IMR-90 (cell line): ENCODE data around the gene TOM1L1. TPM values are rescaled to one million over a fixed set of nuclear protein-coding genes. Genes with fewer than 3 reads are reported as not detected.

Experiments used
- ATAC-seq: fragments of 200-7000 bp; cut with Tn5 transposase; 2 replicates; pipeline ENCODE4 v1.9.1; 2020; ENCODE audit warnings: low read depth, mild to moderate bottlenecking, moderate library complexity
- BruUV-seq: library from RNA; stranded (reverse); fragments of 400-500 nt; replicated peaks from 2 replicates; lab custom pipeline; 2021; lab: Mats Ljungman, UMichigan
- CTCF ChIA-PET: fragments of 300-600 bp; formaldehyde crosslinking; extraction: SDS; loops from one replicate; lab custom pipeline; 2021; ENCODE audit warnings: antibody characterized with exemption; lab: Yijun Ruan, JAX
- POLR2A ChIA-PET: fragments of 300-600 bp; sonication (Branson Sonifier 250); formaldehyde crosslinking; loops from one replicate; lab custom pipeline; 2022; ENCODE audit warnings: antibody characterized with exemption; ENCODE audit not compliant: unreplicated experiment; lab: Charles Lee
- DNase-seq: peaks from one replicate; pipeline ENCODE4 v3.0.0; 2013
- H2AFZ ChIP-seq: replicated peaks from 2 replicates; pipeline ENCODE3; 2013; ENCODE audit warnings: low read length, mild to moderate bottlenecking; ENCODE audit not compliant: poor library complexity
- H2AK5ac ChIP-seq: 2 replicates; pipeline ENCODE4 v1.6.1; 2013; ENCODE audit warnings: low read depth, low read length, inconsistent platforms
- H2AK9ac ChIP-seq: replicated peaks from 2 replicates; pipeline ENCODE3; 2013; ENCODE audit warnings: mild to moderate bottlenecking, low read depth, low read length, moderate library complexity; ENCODE audit not compliant: poor library complexity
- H2BK120ac ChIP-seq: 2 replicates; pipeline ENCODE4 v1.6.1; 2013; ENCODE audit warnings: low read depth, low read length, inconsistent platforms
- H2BK15ac ChIP-seq: 3 replicates; pipeline ENCODE4 v1.6.1; 2013; ENCODE audit warnings: low read depth, low read length, inconsistent platforms
- H2BK20ac ChIP-seq: 2 replicates; pipeline ENCODE4 v1.6.1; 2013; ENCODE audit warnings: low read depth, mild to moderate bottlenecking, inconsistent platforms, low read length, moderate library complexity
- H2BK5ac ChIP-seq: 2 replicates; pipeline ENCODE4 v1.6.1; 2013; ENCODE audit warnings: mild to moderate bottlenecking, low read depth, low read length, inconsistent platforms; ENCODE audit not compliant: poor library complexity, severe bottlenecking
- H3K14ac ChIP-seq: replicated peaks from 2 replicates; pipeline ENCODE4 v1.6.1; 2013; ENCODE audit warnings: low read depth, low read length, inconsistent platforms
- H3K18ac ChIP-seq: 2 replicates; pipeline ENCODE4 v1.6.1; 2013; ENCODE audit warnings: low read depth, low read length, control low read depth
- H3K23ac ChIP-seq: 2 replicates; pipeline ENCODE4 v1.6.1; 2013; ENCODE audit warnings: low read depth, low read length, inconsistent platforms
- H3K27ac ChIP-seq: 2 replicates; pipeline ENCODE4 v1.5.1; 2013; ENCODE audit warnings: mild to moderate bottlenecking, control low read depth, low read length; ENCODE audit not compliant: insufficient read depth
- H3K27me3 ChIP-seq: 2 replicates; pipeline ENCODE4 v1.6.1; 2013; ENCODE audit warnings: low read length; ENCODE audit not compliant: control insufficient read depth, insufficient read depth
- H3K36me3 ChIP-seq: 2 replicates; pipeline ENCODE4 v1.6.1; 2013; ENCODE audit warnings: low read length, mixed read lengths; ENCODE audit not compliant: control insufficient read depth, insufficient read depth
- H3K4ac ChIP-seq: 2 replicates; pipeline ENCODE4 v1.6.1; 2013; ENCODE audit warnings: low read depth, low read length, inconsistent platforms
- H3K4me1 ChIP-seq: 2 replicates; pipeline ENCODE4 v1.6.1; 2013; ENCODE audit warnings: low read length, mixed read lengths; ENCODE audit not compliant: control insufficient read depth, insufficient read depth
- H3K4me2 ChIP-seq: 2 replicates; pipeline ENCODE4 v1.6.1; 2013; ENCODE audit warnings: low read depth, mild to moderate bottlenecking, control low read depth, low read length, moderate library complexity
- H3K4me3 ChIP-seq: 2 replicates; pipeline ENCODE4 v1.5.1; 2013; ENCODE audit warnings: low read depth, mild to moderate bottlenecking, control low read depth, low read length, moderate library complexity; ENCODE audit not compliant: insufficient read depth
- H3K56ac ChIP-seq: 2 replicates; pipeline ENCODE4 v1.6.1; 2013; ENCODE audit warnings: low read length, inconsistent platforms; ENCODE audit not compliant: insufficient read depth; ENCODE audit errors: extremely low read depth
- H3K79me1 ChIP-seq, 2 experiments: 2 replicates each; pipeline ENCODE4 v1.6.1; 2013; ENCODE audit warnings: low read length in 2 of 2, inconsistent platforms in 1 of 2, low read depth in 1 of 2
- H3K9ac ChIP-seq: 2 replicates; pipeline ENCODE4 v1.6.1; 2013; ENCODE audit warnings: low read depth, low read length, control low read depth
- H3K9me1 ChIP-seq: 2 replicates; pipeline ENCODE4 v1.6.1; 2013; ENCODE audit warnings: low read length, inconsistent platforms; ENCODE audit not compliant: insufficient read depth
- H3K9me3 ChIP-seq: 2 replicates; pipeline ENCODE4 v1.6.1; 2013; ENCODE audit warnings: low read length; ENCODE audit not compliant: control insufficient read depth, insufficient read depth
- H4K20me1 ChIP-seq: 2 replicates; pipeline ENCODE4 v1.6.1; 2013; ENCODE audit warnings: low read length, inconsistent platforms; ENCODE audit not compliant: insufficient read depth
- H4K5ac ChIP-seq: 2 replicates; pipeline ENCODE4 v1.6.1; 2013; ENCODE audit warnings: mild to moderate bottlenecking, low read depth, low read length, control low read depth
- H4K8ac ChIP-seq, 2 experiments: 2 replicates each; pipeline ENCODE4 v1.6.1; 2013; ENCODE audit warnings: low read depth in 2 of 2, low read length in 2 of 2, control low read depth in 1 of 2, inconsistent platforms in 1 of 2
- H4K91ac ChIP-seq: 2 replicates; pipeline ENCODE4 v1.6.1; 2013; ENCODE audit warnings: low read depth, low read length, inconsistent platforms; ENCODE audit not compliant: insufficient read depth
- BHLHE40 ChIP-seq: fragments of 150-350 bp; IDR thresholded peaks from 2 replicates; pipeline ENCODE4 v1.6.1; 2016; ENCODE audit warnings: mild to moderate bottlenecking, low read depth, low read length
- CEBPB ChIP-seq: IDR thresholded peaks from 2 replicates; pipeline ENCODE4 v1.6.1; 2012; ENCODE audit warnings: low read depth, low read length, improper control_type of control experiment
- CHD1 ChIP-seq: IDR thresholded peaks from 2 replicates; pipeline ENCODE4 v1.6.1; 2012; ENCODE audit warnings: low read depth, low read length, improper control_type of control experiment
- ELK1 ChIP-seq: fragments of 150-350 bp; IDR thresholded peaks from 2 replicates; pipeline ENCODE4 v1.6.1; 2016; ENCODE audit warnings: low read depth, mild to moderate bottlenecking, low read length, moderate library complexity, borderline replicate concordance
- MAFK ChIP-seq: IDR thresholded peaks from 2 replicates; pipeline ENCODE4 v1.6.1; 2012; ENCODE audit warnings: low read depth, low read length, improper control_type of control experiment
- MAZ ChIP-seq: IDR thresholded peaks from 2 replicates; pipeline ENCODE4 v1.6.1; 2012; ENCODE audit warnings: low read depth, mild to moderate bottlenecking, low read length, improper control_type of control experiment, moderate library complexity, borderline replicate concordance
- RAD21 ChIP-seq: IDR thresholded peaks from 2 replicates; pipeline ENCODE4 v1.6.1; 2012; ENCODE audit warnings: low read length, improper control_type of control experiment
- WGBS, 2 experiments: methylation state at CpG; one replicate each; pipeline versions ENCODE4 v1.1.5 to v1.1.7; 2013; ENCODE audit warnings: missing lambda C conversion rate in 2 of 2; ENCODE audit not compliant: insufficient read length in 1 of 2; ENCODE audit errors: extremely low coverage in 2 of 2; 5-methylcytosine and 5-hydroxymethylcytosine counted together
- dilution Hi-C: fragments of 300-500 bp; cut with HindIII; formaldehyde crosslinking; loops from one replicate; pipeline ENCODE4 v1.14.3; 2018; ENCODE audit warnings: low sequenced_read_pairs; ENCODE audit not compliant: unreplicated experiment
- in situ Hi-C: fragments of 300-500 bp; cut with MboI; formaldehyde crosslinking; loops from 3 replicates; pipeline ENCODE4 v1.14.3; 2019; ENCODE audit warnings: low sequenced_read_pairs, inconsistent platforms, mixed read lengths
- intact Hi-C: fragments of 100-400 bp; cut with micrococcal nuclease; formaldehyde crosslinking; loops from 2 replicates; pipeline ENCODE4 v1.10.0; 2022
- polyA plus RNA-seq, 3 experiments: library from polyadenylated mRNA; depleted of rRNA; stranded (reverse); fragments of >200 nt; gene quantifications; 2 replicates each; pipeline ENCODE4 v1.2.3, GENCODE V29; 2012; ENCODE audit warnings: low replicate concordance in 1 of 3
- total RNA-seq: library from RNA; depleted of rRNA; stranded (reverse); fragments of >200 nt; gene quantifications from 2 replicates; pipeline ENCODE4 v1.2.3, GENCODE V29; 2012

The TOM1L1 gene
- total and polyA plus RNA-seq, 2 of the 4 experiments (the other 2 are of a cell fraction), result 13.0 to 20.1 TPM

GRCh38 chr17:54969658-54970572, 69.3 kb downstream of the TOM1L1 start:
- dilution Hi-C loops (no loop called here), in situ Hi-C loops (no loop called here), intact Hi-C loops (no loop called here)
- Histone ChIP-seq H3K4me1 (no peaks in the 10 kb centered on the region), H2AK5ac (no peak overlapping the region), H3K27ac (no peak overlapping the region), H4K5ac (no peak overlapping the region), H4K8ac (peak overlapping the region; percentile 69 to 95; a peak in 2 of 4 replicates), H3K9me3 (no peaks in the 10 kb centered on the region), H3K4me2 (peak overlapping the region; percentile 68), H3K23ac (peak overlapping the region; percentile 99; the same call in 1 of the 2 replicates), H3K56ac (no peak overlapping the region), H2BK120ac (no peak overlapping the region), H3K4ac (no peak overlapping the region), H2AK9ac (no peak overlapping the region), H2BK5ac (no peak overlapping the region), H3K4me3 (peak overlapping the region; percentile 83; the same call in 1 of the 2 replicates), H3K36me3 (no peaks in the 10 kb centered on the region), H4K20me1 (no peaks in the 10 kb centered on the region), H3K79me1 (peaks cover 26 to 48% of the 10 kb centered on the region in 2 experiments), H2BK15ac (no peak overlapping the region), H3K27me3 (no peaks in the 10 kb centered on the region), H3K14ac (no peak overlapping the region), H4K91ac (no peak overlapping the region), H3K18ac (no peak overlapping the region), H2AFZ (no peak overlapping the region), H2BK20ac (no peak overlapping the region), H3K9me1 (no peaks in the 10 kb centered on the region; the same call in 1 of the 2 replicates), H3K9ac (peak overlapping the region; percentile 96)
- no TSS peak for BruUV-seq
- POLR2A ChIA-PET, result no interaction called here
- CTCF ChIA-PET, result no interaction called here
- DNase-seq (no peak), ATAC-seq (no peak)
- 10% methylated on average over 2 of the region's 7 CpGs; no CpG with 5 or more reads in 1 of the 2 experiments for WGBS, 2 experiments
- TF ChIP-seq MAZ (no peak), BHLHE40 (no peak), CHD1 (no peak), RAD21 (no peak), CEBPB (no peak), ELK1 (no peak), MAFK (no peak)
